ENCODE measurements around the gene EEFSEC.

EEFSEC gene

GRCh38 chr3:128185630-128186447, 32.6 kb downstream of the EEFSEC start:
- DNase-seq (ENCODE audit: low read depth in 2 of 2), result no peak

- DNase-seq (ENCODE audit: low read depth in 2 of 2), result no peak
Observed at GRCh38 chr3:128187495-128187894, 34.2 kb downstream of the EEFSEC start.

GRCh38 chr3:128188326-128188725, 35.0 kb downstream of the EEFSEC start:
- no peak for DNase-seq (ENCODE audit: low read depth in 2 of 2)

GRCh38 chr3:128188956-128189355, 35.7 kb downstream of the EEFSEC start:
- DNase-seq (ENCODE audit: low read depth in 2 of 2), result no peak

GRCh38 chr3:128190501-128190900, 37.2 kb downstream of the EEFSEC start:
- no peak for DNase-seq (ENCODE audit: low read depth in 2 of 2)

GRCh38 chr3:128192131-128192530, 38.9 kb downstream of the EEFSEC start:
- DNase-seq (ENCODE audit: low read depth in 2 of 2), result no peak

- DNase-seq (ENCODE audit: low read depth in 2 of 2), result no peak
Observed at GRCh38 chr3:128193168-128193567, 39.9 kb downstream of the EEFSEC start.

- no peak for DNase-seq (ENCODE audit: low read depth in 2 of 2)
Observed at GRCh38 chr3:128194843-128195242, 41.6 kb downstream of the EEFSEC start.

- DNase-seq (ENCODE audit: low read depth in 2 of 2), result no peak
Observed at GRCh38 chr3:128195369-128195768, 42.1 kb downstream of the EEFSEC start.

- no peak for DNase-seq (ENCODE audit: low read depth in 2 of 2)
Observed at GRCh38 chr3:128195802-128196201, 42.5 kb downstream of the EEFSEC start.

GRCh38 chr3:128196647-128197046, 43.4 kb downstream of the EEFSEC start:
- no peak for DNase-seq (ENCODE audit: low read depth in 2 of 2)

GRCh38 chr3:128197855-128198254, 44.6 kb downstream of the EEFSEC start:
- no peak for DNase-seq (ENCODE audit: low read depth in 2 of 2)

GRCh38 chr3:128198313-128198712, 45.0 kb downstream of the EEFSEC start:
- no peak for DNase-seq (ENCODE audit: low read depth in 2 of 2)

- no peak for DNase-seq (ENCODE audit: low read depth in 2 of 2)
Observed at GRCh38 chr3:128199110-128199509, 45.8 kb downstream of the EEFSEC start.

- no peak for DNase-seq (ENCODE audit: low read depth in 2 of 2)
Observed at GRCh38 chr3:128201158-128201755, 48.0 kb downstream of the EEFSEC start.

- no peak for DNase-seq (ENCODE audit: low read depth in 2 of 2)
Observed at GRCh38 chr3:128203169-128203568, 49.9 kb downstream of the EEFSEC start.

- DNase-seq (ENCODE audit: low read depth in 2 of 2), result no peak
Observed at GRCh38 chr3:128205558-128206145, 52.4 kb downstream of the EEFSEC start.

GRCh38 chr3:128207951-128208350, 54.7 kb downstream of the EEFSEC start:
- no peak for DNase-seq (ENCODE audit: low read depth in 2 of 2)

GRCh38 chr3:128210711-128211110, 57.4 kb downstream of the EEFSEC start:
- DNase-seq (ENCODE audit: low read depth in 2 of 2), result no peak

GRCh38 chr3:128214056-128214455, 60.8 kb downstream of the EEFSEC start:
- no peak for DNase-seq (ENCODE audit: low read depth in 2 of 2)

- DNase-seq (ENCODE audit: low read depth in 2 of 2), result no peak
Observed at GRCh38 chr3:128215290-128215689, 62.0 kb downstream of the EEFSEC start.

- DNase-seq (ENCODE audit: low read depth in 2 of 2), result no peak
Observed at GRCh38 chr3:128215800-128216495, 62.7 kb downstream of the EEFSEC start.
